AG10803 (cell line): ENCODE data around the gene PLSCR1.

Experiments used
- DNase-seq: peaks from one replicate; pipeline ENCODE4 v3.0.0; 2010; ENCODE audit warnings: low read depth
- H3K4me3 ChIP-seq: 2 replicates; pipeline ENCODE4 v1.5.1; 2011; ENCODE audit warnings: mild to moderate bottlenecking, low read length, control low read depth
- CTCF ChIP-seq: conservative IDR thresholded peaks from 2 replicates; pipeline ENCODE4 v1.5.1; 2011; ENCODE audit warnings: mild to moderate bottlenecking, low read length, control low read depth, inconsistent platforms

Gene PLSCR1

GRCh38 chr3:146550743-146551510 lies 6.5 kb upstream of the PLSCR1 start:
- TF ChIP-seq CTCF, result no peak
- DNase-seq, result peak; percentile 80

DNA sequence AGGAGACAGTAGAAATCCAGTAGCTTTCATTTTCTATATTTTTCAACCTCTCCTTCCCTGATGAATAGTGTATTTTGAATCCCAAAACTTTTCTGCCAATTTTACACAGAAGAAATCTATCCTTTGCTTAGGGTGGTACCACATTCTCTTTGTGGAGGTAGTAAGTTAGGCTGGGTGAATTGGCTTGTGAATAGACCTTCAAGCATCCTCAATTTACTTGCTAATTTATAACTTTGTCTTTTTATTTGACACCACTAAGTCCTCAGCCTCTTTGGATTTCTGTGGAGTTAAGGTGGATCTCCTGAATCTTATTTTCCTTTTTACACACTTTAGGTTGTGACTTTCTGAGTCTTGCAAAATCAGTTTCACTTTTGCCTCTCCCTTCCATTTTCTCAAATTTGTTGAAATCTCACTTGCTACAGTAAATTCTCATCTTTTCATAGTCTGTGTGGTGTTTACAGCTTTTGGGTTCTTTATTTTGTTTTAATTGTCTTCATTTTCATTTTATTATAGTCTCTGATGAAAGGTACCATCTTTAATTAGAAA lies 5.7 kb upstream of the PLSCR1 start:
- H3K4me3 ChIP-seq, result no peak overlapping the region
- no peak for TF ChIP-seq CTCF
- DNase-seq, result no peak

More at GRCh38 chr3:146550743-146551510, 6.5 kb upstream of the PLSCR1 start:
- H3K4me3 ChIP-seq, result no peak overlapping the region

- H3K4me3 ChIP-seq, result no peak overlapping the region
- no peak for TF ChIP-seq CTCF
- no peak for DNase-seq
These were observed 2.9 kb upstream of the PLSCR1 start for GRCh38 chr3:146547235-146547835.

- DNase-seq, result no peak
- no peak for TF ChIP-seq CTCF
- H3K4me3 ChIP-seq, result no peak overlapping the region
These were observed 2.1 kb upstream of the PLSCR1 start for GRCh38 chr3:146546366-146546965.

- peak overlapping the region; percentile 73 for H3K4me3 ChIP-seq
- DNase-seq, result no peak
- TF ChIP-seq CTCF, result no peak
These were observed 622 bp upstream of the PLSCR1 start for GRCh38 chr3:146544929-146545528.

DNA sequence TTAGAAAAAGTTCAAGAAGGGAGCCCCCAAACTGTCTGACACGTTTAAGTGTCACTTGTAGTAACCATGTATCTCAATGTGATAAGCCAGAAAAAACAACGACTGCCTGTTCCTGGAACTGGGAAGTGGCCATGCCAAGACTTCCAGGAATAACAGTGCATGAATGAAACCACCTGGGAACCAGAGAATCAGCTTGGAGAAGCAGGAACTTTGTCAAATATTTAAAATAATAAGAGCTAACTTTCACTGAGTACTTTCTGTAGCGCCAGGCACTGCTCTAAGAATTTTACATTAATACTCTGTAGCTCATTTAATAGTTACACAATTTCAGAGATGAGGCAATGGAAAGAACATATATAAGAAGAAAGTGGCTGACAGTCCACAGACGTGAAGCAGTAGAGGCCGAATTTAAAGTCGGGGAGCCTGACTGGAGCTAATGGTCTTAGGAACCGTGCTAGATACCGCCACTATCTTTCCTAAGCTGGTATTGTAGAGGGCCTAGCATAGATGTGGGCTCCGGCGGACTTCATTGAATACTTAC lies 876 bp downstream of the PLSCR1 start:
- peak overlapping the region; percentile 73 for H3K4me3 ChIP-seq
- no peak for TF ChIP-seq CTCF
- DNase-seq, result peak; percentile 33
